Fibroblast of lung (primary cell): ENCODE data around the gene FBL. TPM values are rescaled to one million over a fixed set of nuclear protein-coding genes. Genes with fewer than 3 reads are reported as not detected.
"Not testable (repeated sequence)": the region's sequence is repeated elsewhere in the genome, so short reads cannot be mapped to it uniquely, and the experiment has no call there.

Experiments used
- DNase-seq, 2 donors: peaks; one replicate each; pipeline versions ENCODE4 v3.0.0 to v3.0.0-alpha.2; 2010; ENCODE audit warnings: low read depth in 2 of 2
- H2AFZ ChIP-seq: 2 replicates; pipeline ENCODE4 v1.5.1; 2012; ENCODE audit warnings: low read length, control low read depth, inconsistent platforms
- H3K27ac ChIP-seq: 2 replicates; pipeline ENCODE4 v1.5.1; 2011; ENCODE audit warnings: low read length, control low read depth; ENCODE audit not compliant: insufficient read depth
- H3K27me3 ChIP-seq: 2 replicates; pipeline ENCODE4 v1.5.1; 2011; ENCODE audit warnings: mild to moderate bottlenecking, low read length; ENCODE audit not compliant: control insufficient read depth, insufficient read depth
- H3K36me3 ChIP-seq: 2 replicates; pipeline ENCODE4 v1.5.1; 2011; ENCODE audit warnings: low read length; ENCODE audit not compliant: control insufficient read depth, insufficient read depth
- H3K4me1 ChIP-seq: 2 replicates; pipeline ENCODE4 v1.5.1; 2011; ENCODE audit warnings: low read length; ENCODE audit not compliant: control insufficient read depth, insufficient read depth; ENCODE audit errors: extremely low read depth
- H3K4me2 ChIP-seq: 2 replicates; pipeline ENCODE4 v1.5.1; 2011; ENCODE audit warnings: low read length, control low read depth; ENCODE audit not compliant: insufficient read depth; ENCODE audit errors: extremely low read depth
- H3K4me3 ChIP-seq, 4 experiments: fragments of 200-600 bp in 1 of 4; sonication (generic) in 1 of 4; replicated peaks in 1 of 4; 2 replicates each; pipeline ENCODE4 v1.5.1; 2011 to 2016; ENCODE audit warnings: low read length in 4 of 4, low read depth in 3 of 4, mild to moderate bottlenecking in 3 of 4, control low read depth in 2 of 4, inconsistent platforms in 1 of 4, mixed read lengths in 1 of 4; ENCODE audit not compliant: insufficient read depth in 1 of 4; ENCODE audit errors: control extremely low read depth in 1 of 4
- H3K79me2 ChIP-seq: 2 replicates; pipeline ENCODE4 v1.5.1; 2012; ENCODE audit warnings: mild to moderate bottlenecking, low read length, inconsistent platforms; ENCODE audit not compliant: control insufficient read depth, insufficient read depth
- H3K9ac ChIP-seq: 2 replicates; pipeline ENCODE4 v1.5.1; 2011; ENCODE audit warnings: mild to moderate bottlenecking, low read length, control low read depth; ENCODE audit not compliant: insufficient read depth
- H3K9me3 ChIP-seq: 2 replicates; pipeline ENCODE4 v1.5.1; 2012; ENCODE audit warnings: low read depth, low read length; ENCODE audit not compliant: control insufficient read depth, insufficient read depth
- H4K20me1 ChIP-seq: 2 replicates; pipeline ENCODE4 v1.5.1; 2011; ENCODE audit warnings: low read length; ENCODE audit not compliant: control insufficient read depth, insufficient read depth; ENCODE audit errors: extremely low read depth
- CTCF ChIP-seq, 2 donors: IDR thresholded peaks in 1 of 2; conservative IDR thresholded peaks in 1 of 2; 1 replicate in 1 of 2; 2 replicates in 1 of 2; pipeline ENCODE4 v1.5.1; 2011 to 2012; ENCODE audit warnings: low read length in 2 of 2, control low read depth in 1 of 2, inconsistent platforms in 1 of 2, low read depth in 1 of 2, mild to moderate bottlenecking in 1 of 2
- EZH2 ChIP-seq: IDR thresholded peaks from 2 replicates; pipeline ENCODE4 v1.5.1; 2012; ENCODE audit warnings: low read length, control low read depth, mild to moderate bottlenecking; ENCODE audit errors: missing control alignments
- polyA plus RNA-seq, 2 donors: library from polyadenylated mRNA; depleted of rRNA in 1 of 2; stranded (reverse) in 1 of 2; unstranded in 1 of 2; fragments of >200 nt; gene quantifications; 2 replicates each; pipeline ENCODE4 v1.2.1, GENCODE V29; 2011 to 2012; ENCODE audit warnings: missing spikeins in 1 of 2
- total RNA-seq: library from RNA; depleted of rRNA; stranded (reverse); fragments of >200 nt; gene quantifications from 2 replicates; pipeline ENCODE4 v1.2.1, GENCODE V29; 2014

FBL gene
- total and polyA plus RNA-seq, 2 donors (not counting 1 experiment from before 2014, with no cell fraction given): 127 to 177 TPM

- DNase-seq, H3K27me3 ChIP-seq, H3K36me3 ChIP-seq, H3K4me2 ChIP-seq, H3K79me2 ChIP-seq, H3K9me3 ChIP-seq, H3K27ac ChIP-seq, H2AFZ ChIP-seq, H3K4me1 ChIP-seq, H3K9ac ChIP-seq, H4K20me1 ChIP-seq, H3K4me3 ChIP-seq: not testable (repeated sequence)
These were observed 45.7 kb upstream of the FBL start for GRCh38 chr19:39891660-39892505.

GRCh38 chr19:39890755-39891551 is 44.8 kb upstream of the FBL start:
- no peak overlapping the region for H3K27ac ChIP-seq
- H3K4me2 ChIP-seq: no peak overlapping the region
- H3K4me3 ChIP-seq: no peak overlapping the region
- H3K79me2 ChIP-seq: no peaks in the 10 kb centered on the region
- peaks cover 7% of the 10 kb centered on the region for H3K27me3 ChIP-seq
- no peak for DNase-seq
- no peak overlapping the region for H2AFZ ChIP-seq
- no peaks in the 10 kb centered on the region for H3K36me3 ChIP-seq
- no peaks in the 10 kb centered on the region for H3K4me1 ChIP-seq
- no peak overlapping the region for H3K9ac ChIP-seq
- H4K20me1 ChIP-seq: no peaks in the 10 kb centered on the region
- TF ChIP-seq EZH2 (no peak), CTCF (conservative IDR thresholded peaks at IDR 0.05 in 1 of 2, IDR thresholded peaks at IDR 0.05 in 1 of 2; ENCODE audit: low read depth in 1 of 2, low read length in 2 of 2) (no peak)
- H3K9me3 ChIP-seq: no peaks in the 10 kb centered on the region

- H3K27me3 ChIP-seq, H3K4me1 ChIP-seq, H3K4me2 ChIP-seq, H3K9me3 ChIP-seq, H4K20me1 ChIP-seq, H3K79me2 ChIP-seq, H3K36me3 ChIP-seq, H3K9ac ChIP-seq, H3K4me3 ChIP-seq, H3K27ac ChIP-seq, H2AFZ ChIP-seq, DNase-seq: not testable (repeated sequence)
These were observed 43.9 kb upstream of the FBL start for GRCh38 chr19:39889872-39890754.

GRCh38 chr19:39887456-39887951 is 41.3 kb upstream of the FBL start:
- H3K4me1 ChIP-seq, DNase-seq, H3K36me3 ChIP-seq, H3K9ac ChIP-seq, H4K20me1 ChIP-seq, H3K4me2 ChIP-seq, H3K4me3 ChIP-seq, H3K27ac ChIP-seq, H3K9me3 ChIP-seq, H2AFZ ChIP-seq, H3K79me2 ChIP-seq, H3K27me3 ChIP-seq: not testable (repeated sequence)

GRCh38 chr19:39885821-39886554 is 39.8 kb upstream of the FBL start:
- not testable (repeated sequence) for H4K20me1 ChIP-seq, H3K9ac ChIP-seq, H3K27me3 ChIP-seq, H3K27ac ChIP-seq, H3K36me3 ChIP-seq, DNase-seq, H3K4me1 ChIP-seq, H3K4me2 ChIP-seq, H3K9me3 ChIP-seq, H3K79me2 ChIP-seq, H3K4me3 ChIP-seq, H2AFZ ChIP-seq
